ENCODE results near the gene SLFN11. TPM values are rescaled to one million over a fixed set of nuclear protein-coding genes. Genes with fewer than 3 reads are reported as not detected.
"Not testable (repeated sequence)": the region's sequence is repeated elsewhere in the genome, so short reads cannot be mapped to it uniquely, and the experiment has no call there.

SLFN11 gene
- total RNA-seq, 1 donor from 2014 or later = 0.25 TPM

DNA sequence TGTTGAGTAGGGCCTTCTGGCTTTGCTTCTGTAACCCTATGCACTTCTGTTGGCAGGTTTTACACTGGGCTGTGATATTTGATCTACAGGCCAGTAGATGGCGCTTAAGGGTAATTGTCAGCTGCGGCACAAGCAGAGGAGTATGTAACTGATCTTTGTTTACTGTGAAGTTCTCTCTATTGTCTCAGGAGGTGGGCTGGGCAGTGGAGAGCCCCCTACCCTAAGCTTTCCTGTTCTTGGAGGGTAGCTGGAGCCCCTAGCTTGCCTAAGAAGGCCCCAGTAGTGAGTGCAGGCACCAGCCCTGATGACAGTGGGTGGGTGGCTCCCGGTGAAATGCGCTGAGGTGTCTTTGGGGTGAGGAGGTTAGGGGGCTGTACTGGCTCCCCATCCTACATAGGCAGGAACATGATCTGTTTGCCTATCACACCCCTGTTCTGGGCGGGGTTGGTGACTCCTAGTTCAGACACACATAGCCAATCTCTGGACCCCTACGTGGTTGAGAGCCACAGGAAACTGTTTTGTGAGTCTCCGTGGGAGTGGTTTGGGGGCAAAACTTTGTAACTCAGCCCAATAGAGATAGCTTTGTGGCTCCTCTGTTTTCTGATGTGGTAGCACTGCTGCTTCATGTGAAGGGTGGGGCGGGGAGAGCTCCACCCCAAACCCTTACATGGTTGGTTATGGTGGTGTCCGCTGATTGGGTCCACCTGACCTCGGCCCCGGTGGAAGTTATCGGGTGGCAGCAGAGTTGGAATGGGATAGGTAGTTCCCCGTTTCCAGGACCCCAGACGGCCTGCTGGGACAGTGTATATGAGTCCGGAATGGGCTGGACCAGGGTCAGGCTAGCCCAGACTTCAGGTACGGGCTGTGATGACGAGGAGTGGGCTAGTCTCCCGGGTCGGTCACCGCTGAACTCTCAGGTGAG is 60.4 kb downstream of the SLFN11 start:
- Mint-ChIP-seq H3K27me3 (ENCODE audit: low read depth, unreplicated experiment) (peaks cover 15% of the 10 kb centered on the region), H3K27ac (ENCODE audit: unreplicated experiment) (no peak overlapping the region), H3K36me3 (ENCODE audit: low read depth, unreplicated experiment) (no peaks in the 10 kb centered on the region), H3K9me3 (ENCODE audit: unreplicated experiment) (peaks cover 9% of the 10 kb centered on the region), H3K4me1 (ENCODE audit: low read depth, unreplicated experiment) (peaks cover 9% of the 10 kb centered on the region), H3K4me3 (ENCODE audit: unreplicated experiment) (no peak overlapping the region)
- Histone ChIP-seq H3K27me3 (ENCODE audit: insufficient read depth, low read length) (peaks cover 12% of the 10 kb centered on the region), H4K20me1 (ENCODE audit: insufficient read depth, low read length) (no peaks in the 10 kb centered on the region), H3K4me2 (ENCODE audit: low read length) (peak overlapping the region; percentile 60), H2AFZ (ENCODE audit: low read depth, low read length) (peak overlapping the region; percentile 48), H3K79me2 (ENCODE audit: insufficient read depth, low read length) (no peaks in the 10 kb centered on the region), H3K9me3 (ENCODE audit: insufficient read depth, low read depth, low read length) (no peaks in the 10 kb centered on the region), H3K4me1 (ENCODE audit: insufficient read depth, low read length) (no peaks in the 10 kb centered on the region), H3K4me3 (ENCODE audit: insufficient read depth, low read depth, low read length) (no peak overlapping the region), H3K36me3 (ENCODE audit: insufficient read depth, low read length) (no peaks in the 10 kb centered on the region), H3K9ac (ENCODE audit: low read length) (no peak overlapping the region), H3K27ac (ENCODE audit: low read depth, low read length) (no peak overlapping the region)
- TF ChIP-seq, protein P1, sequence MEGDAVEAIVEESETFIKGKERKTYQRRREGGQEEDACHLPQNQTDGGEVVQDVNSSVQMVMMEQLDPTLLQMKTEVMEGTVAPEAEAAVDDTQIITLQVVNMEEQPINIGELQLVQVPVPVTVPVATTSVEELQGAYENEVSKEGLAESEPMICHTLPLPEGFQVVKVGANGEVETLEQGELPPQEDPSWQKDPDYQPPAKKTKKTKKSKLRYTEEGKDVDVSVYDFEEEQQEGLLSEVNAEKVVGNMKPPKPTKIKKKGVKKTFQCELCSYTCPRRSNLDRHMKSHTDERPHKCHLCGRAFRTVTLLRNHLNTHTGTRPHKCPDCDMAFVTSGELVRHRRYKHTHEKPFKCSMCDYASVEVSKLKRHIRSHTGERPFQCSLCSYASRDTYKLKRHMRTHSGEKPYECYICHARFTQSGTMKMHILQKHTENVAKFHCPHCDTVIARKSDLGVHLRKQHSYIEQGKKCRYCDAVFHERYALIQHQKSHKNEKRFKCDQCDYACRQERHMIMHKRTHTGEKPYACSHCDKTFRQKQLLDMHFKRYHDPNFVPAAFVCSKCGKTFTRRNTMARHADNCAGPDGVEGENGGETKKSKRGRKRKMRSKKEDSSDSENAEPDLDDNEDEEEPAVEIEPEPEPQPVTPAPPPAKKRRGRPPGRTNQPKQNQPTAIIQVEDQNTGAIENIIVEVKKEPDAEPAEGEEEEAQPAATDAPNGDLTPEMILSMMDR (IDR thresholded peaks at IDR 0.05; ENCODE audit: insufficient read depth, low read depth, low read length) = peak; percentile 72
- no peak for TF ChIP-seq EZH2 (IDR thresholded peaks at IDR 0.05; ENCODE audit: insufficient read depth, low read length)
- FAIRE-seq = no peak
- DNase-seq (ENCODE audit: low read depth) = peak; percentile 46

DNA sequence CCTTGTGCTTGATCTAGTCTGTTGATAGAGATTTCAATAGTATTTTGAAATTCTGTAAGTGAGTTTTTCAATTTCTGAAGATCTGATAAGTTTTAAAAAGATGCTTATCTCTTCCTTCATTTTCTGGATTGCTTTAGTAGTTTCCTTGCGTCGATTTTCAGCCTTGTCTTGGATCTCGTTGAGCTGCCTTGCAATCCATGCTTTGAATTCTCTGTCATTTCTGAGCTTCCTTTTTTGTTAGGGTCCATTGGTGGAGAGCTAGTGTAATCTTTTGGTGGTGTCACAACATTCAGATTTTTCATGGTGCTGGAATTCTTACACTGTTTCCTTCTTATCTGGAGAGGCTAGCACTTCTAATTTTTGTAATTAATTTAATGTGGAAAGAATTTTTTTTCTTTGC is 61.1 kb downstream of the SLFN11 start:
- Histone ChIP-seq H3K79me2 (ENCODE audit: insufficient read depth, low read length) (no peaks in the 10 kb centered on the region), H3K4me1 (ENCODE audit: insufficient read depth, low read length) (no peaks in the 10 kb centered on the region), H3K27ac (ENCODE audit: low read depth, low read length) (no peak overlapping the region), H3K9ac (ENCODE audit: low read length) (no peak overlapping the region), H4K20me1 (ENCODE audit: insufficient read depth, low read length) (no peaks in the 10 kb centered on the region), H3K4me2 (ENCODE audit: low read length) (no peak overlapping the region), H3K27me3 (ENCODE audit: insufficient read depth, low read length) (peaks cover 12% of the 10 kb centered on the region), H3K36me3 (ENCODE audit: insufficient read depth, low read length) (no peaks in the 10 kb centered on the region), H3K4me3 (ENCODE audit: insufficient read depth, low read depth, low read length) (no peak overlapping the region), H3K9me3 (ENCODE audit: insufficient read depth, low read depth, low read length) (no peaks in the 10 kb centered on the region), H2AFZ (ENCODE audit: low read depth, low read length) (no peak overlapping the region)
- Mint-ChIP-seq H3K4me3 (ENCODE audit: unreplicated experiment) (no peak overlapping the region), H3K4me1 (ENCODE audit: low read depth, unreplicated experiment) (peaks cover 9% of the 10 kb centered on the region), H3K9me3 (ENCODE audit: unreplicated experiment) (peaks cover 9% of the 10 kb centered on the region), H3K27ac (ENCODE audit: unreplicated experiment) (no peak overlapping the region), H3K36me3 (ENCODE audit: low read depth, unreplicated experiment) (no peaks in the 10 kb centered on the region), H3K27me3 (ENCODE audit: low read depth, unreplicated experiment) (peaks cover 22% of the 10 kb centered on the region)
- DNase-seq (ENCODE audit: low read depth) (no peak), FAIRE-seq (no peak)
- TF ChIP-seq, protein P1 (IDR thresholded peaks at IDR 0.05; ENCODE audit: insufficient read depth, low read depth, low read length) = no peak
- TF ChIP-seq EZH2 (IDR thresholded peaks at IDR 0.05; ENCODE audit: insufficient read depth, low read length) = no peak

DNA sequence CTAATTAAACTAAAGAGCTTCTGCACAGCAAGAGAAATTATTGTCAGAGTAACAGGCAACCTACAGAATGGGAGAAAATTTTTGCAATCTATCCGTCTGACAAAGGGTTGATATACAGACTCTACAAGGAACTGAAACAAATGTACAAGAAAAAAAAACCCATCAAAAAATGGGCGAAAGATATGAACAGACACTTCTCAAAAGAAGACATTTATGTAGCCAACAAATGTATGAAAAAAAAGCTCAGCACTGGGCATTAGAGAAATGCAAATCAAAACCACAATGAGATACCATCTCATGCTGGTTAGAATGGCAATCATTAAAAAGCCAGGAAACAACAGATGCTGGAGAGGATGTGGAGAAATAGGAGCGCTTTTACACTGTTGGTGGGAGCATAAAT is 64.1 kb downstream of the SLFN11 start:
- not testable (repeated sequence) for H3K4me1 ChIP-seq (ENCODE audit: insufficient read depth, low read length); H3K4me2 ChIP-seq (ENCODE audit: low read length); H3K4me1 Mint-ChIP-seq (ENCODE audit: low read depth, unreplicated experiment); H3K9ac ChIP-seq (ENCODE audit: low read length); H4K20me1 ChIP-seq (ENCODE audit: insufficient read depth, low read length); FAIRE-seq; H3K36me3 Mint-ChIP-seq (ENCODE audit: low read depth, unreplicated experiment); H3K27ac Mint-ChIP-seq (ENCODE audit: unreplicated experiment); H3K36me3 ChIP-seq (ENCODE audit: insufficient read depth, low read length); H3K27ac ChIP-seq (ENCODE audit: low read depth, low read length); H3K9me3 ChIP-seq (ENCODE audit: insufficient read depth, low read depth, low read length); H2AFZ ChIP-seq (ENCODE audit: low read depth, low read length); H3K4me3 ChIP-seq (ENCODE audit: insufficient read depth, low read depth, low read length); DNase-seq (ENCODE audit: low read depth); H3K79me2 ChIP-seq (ENCODE audit: insufficient read depth, low read length); H3K4me3 Mint-ChIP-seq (ENCODE audit: unreplicated experiment)
- peaks cover 10% of the 10 kb centered on the region for H3K9me3 Mint-ChIP-seq (ENCODE audit: unreplicated experiment)
- peaks cover 12% of the 10 kb centered on the region for H3K27me3 ChIP-seq (ENCODE audit: insufficient read depth, low read length)
- peaks cover 30% of the 10 kb centered on the region for H3K27me3 Mint-ChIP-seq (ENCODE audit: low read depth, unreplicated experiment)

Other genes starting within 250 kb of the SLFN11 start
- 18.1 and 19.8 TPM in 2 replicates for gene NLE1, start 231.3 kb downstream of the SLFN11 start, total RNA-seq
- 0.05 TPM in 1 of 2 replicates, not detected in the other for gene UNC45B, start 225.8 kb downstream of the SLFN11 start, total RNA-seq
- not detected in 2 replicates for gene SLC35G3, start 179.2 kb downstream of the SLFN11 start, total RNA-seq
- gene SLFN5, start 130.5 kb downstream of the SLFN11 start, total RNA-seq = 108 and 120 TPM in 2 replicates
- gene SLFN12, start 58.9 kb upstream of the SLFN11 start, total RNA-seq = 39.3 and 52.5 TPM in 2 replicates
- gene SLFN13, start 75.1 kb upstream of the SLFN11 start, total RNA-seq = 1.5 and 2.7 TPM in 2 replicates
- gene SLFN12L, start 164.1 kb upstream of the SLFN11 start, total RNA-seq = 0.14 TPM in 1 of 2 replicates, not detected in the other
- gene SLFN14, start 187.2 kb upstream of the SLFN11 start, total RNA-seq = not detected in 2 replicates
- 3.9 and 5.6 TPM in 2 replicates for gene PEX12, start 204.9 kb upstream of the SLFN11 start, total RNA-seq
- 288 and 313 TPM in 2 replicates for gene AP2B1, start 213.7 kb upstream of the SLFN11 start, total RNA-seq

Measured in astrocyte (in vitro differentiated cells and primary cell).